Activated naive CD4-positive, alpha-beta T cell treated with Interleukin-2 at 50 U/mL for 16 hours (primary cell): ENCODE measurements around the gene TBC1D14.

Experiments
- DNase-seq: peaks from one replicate; pipeline ENCODE4 v3.0.0-alpha.2; 2020

TBC1D14 gene

GRCh38 chr4:6932475-6932874 is 22.8 kb downstream of the TBC1D14 start:
- DNase-seq = no peak

GRCh38 chr4:6932918-6933317 is 23.3 kb downstream of the TBC1D14 start:
- no peak for DNase-seq

- DNase-seq = no peak
These were observed 24.2 kb downstream of the TBC1D14 start for GRCh38 chr4:6933691-6934430.

- no peak for DNase-seq
These were observed 26.3 kb downstream of the TBC1D14 start for GRCh38 chr4:6935965-6936364.

GRCh38 chr4:6937201-6937600 is 27.6 kb downstream of the TBC1D14 start:
- DNase-seq = no peak

- no peak for DNase-seq
These were observed 28.1 kb downstream of the TBC1D14 start for GRCh38 chr4:6937754-6938153.

- no peak for DNase-seq
These were observed 28.6 kb downstream of the TBC1D14 start for GRCh38 chr4:6938237-6938636.

- DNase-seq = no peak
These were observed 29.1 kb downstream of the TBC1D14 start for GRCh38 chr4:6938647-6939271.

GRCh38 chr4:6939761-6940743 is 30.4 kb downstream of the TBC1D14 start:
- DNase-seq = no peak

GRCh38 chr4:6940744-6941137 is 31.1 kb downstream of the TBC1D14 start:
- DNase-seq = no peak

- no peak for DNase-seq
These were observed 32.2 kb downstream of the TBC1D14 start for GRCh38 chr4:6941796-6942195.

GRCh38 chr4:6942238-6942800 is 32.7 kb downstream of the TBC1D14 start:
- DNase-seq = peak; percentile 59

GRCh38 chr4:6943012-6943884 is 33.6 kb downstream of the TBC1D14 start:
- DNase-seq = no peak

GRCh38 chr4:6943885-6944225 is 34.2 kb downstream of the TBC1D14 start:
- DNase-seq = no peak

- no peak for DNase-seq
These were observed 34.9 kb downstream of the TBC1D14 start for GRCh38 chr4:6944301-6945051.

- no peak for DNase-seq
These were observed 35.4 kb downstream of the TBC1D14 start for GRCh38 chr4:6945052-6945409.

- no peak for DNase-seq
These were observed 36.9 kb downstream of the TBC1D14 start for GRCh38 chr4:6946497-6946896.

GRCh38 chr4:6948134-6948460 is 38.5 kb downstream of the TBC1D14 start:
- no peak for DNase-seq

GRCh38 chr4:6951880-6952381 is 42.3 kb downstream of the TBC1D14 start:
- no peak for DNase-seq

- DNase-seq = no peak
These were observed 44.2 kb downstream of the TBC1D14 start for GRCh38 chr4:6953751-6954380.
